PC-9 (cell line): ENCODE measurements around the gene ABTB2.

Experiments used
- CTCF ChIP-seq: fragments of 200-600 bp; sonication (generic); conservative IDR thresholded peaks from 2 replicates; pipeline ENCODE4 v1.6.1; 2017; ENCODE audit warnings: mixed run types, antibody characterized with exemption, mild to moderate bottlenecking, moderate library complexity
- EZH2 ChIP-seq: fragments of 200-600 bp; sonication (generic); IDR thresholded peaks from 2 replicates; pipeline ENCODE4 v1.8.0; 2017; ENCODE audit warnings: antibody characterized with exemption, low read depth

GRCh38 chr11:34215806-34216453 is 141.9 kb downstream of the ABTB2 start:
- TF ChIP-seq CTCF (no peak), EZH2 (no peak)
